SK-N-SH (cell line): ENCODE results near the gene DIAPH1. TPM values are rescaled to one million over a fixed set of nuclear protein-coding genes. Genes with fewer than 3 reads are reported as not detected.

Experiments
- CTCF ChIA-PET: fragments of 300-600, 350-600 bp; formaldehyde crosslinking; extraction: SDS; loops from one replicate; lab custom pipeline; 2021; lab: Yijun Ruan, JAX
- POLR2A ChIA-PET: fragments of 350-600 bp; sonication (Branson Sonifier 250); formaldehyde crosslinking; extraction: SDS; loops from one replicate; lab custom pipeline; 2020; ENCODE audit warnings: antibody characterized with exemption, inconsistent platforms; lab: Yijun Ruan, JAX
- DNase-seq: peaks from one replicate; pipeline ENCODE4 v3.0.0; 2012
- H2AFZ ChIP-seq: fragments of 200-600 bp; sonication (generic); 2 replicates; pipeline ENCODE4 v1.8.1; 2016; ENCODE audit warnings: antibody characterized with exemption, mild to moderate bottlenecking, low read depth
- H3F3A ChIP-seq: fragments of 200-600 bp; sonication (generic); replicated peaks from 2 replicates; pipeline ENCODE3; 2016; ENCODE audit warnings: antibody characterized with exemption, mild to moderate bottlenecking; ENCODE audit not compliant: insufficient read depth
- H3K27ac ChIP-seq, 2 experiments: fragments of 200-500 bp in 1 of 2; fragments of 200-600 bp in 1 of 2; sonication (Bioruptor generic) in 1 of 2; sonication (generic), shearing (Covaris generic) in 1 of 2; 2 replicates each; pipeline versions ENCODE4 v1.5.1 to v1.6.1; 2014 to 2016; ENCODE audit warnings: low read depth in 2 of 2, inconsistent platforms in 1 of 2, low read length in 1 of 2, mild to moderate bottlenecking in 1 of 2, mixed read lengths in 1 of 2
- H3K27me3 ChIP-seq: fragments of 200-600 bp; sonication (generic), shearing (Covaris generic); 2 replicates; pipeline ENCODE4 v1.6.1; 2016; ENCODE audit warnings: mixed run types; ENCODE audit not compliant: insufficient read depth
- H3K36me3 ChIP-seq, 2 experiments: fragments of 200-500 bp in 1 of 2; fragments of 200-600 bp in 1 of 2; sonication (Bioruptor generic) in 1 of 2; sonication (generic) in 1 of 2; replicated peaks in 1 of 2; 2 replicates each; pipeline versions ENCODE3 to v1.5.1; 2014 to 2016; ENCODE audit warnings: low read length in 1 of 2, mild to moderate bottlenecking in 1 of 2; ENCODE audit not compliant: insufficient read depth in 2 of 2, control insufficient read depth in 1 of 2
- H3K4me1 ChIP-seq, 2 experiments: fragments of 200-500 bp in 1 of 2; fragments of 200-600 bp in 1 of 2; sonication (Bioruptor generic) in 1 of 2; sonication (generic), shearing (Covaris generic) in 1 of 2; 2 replicates each; pipeline versions ENCODE4 v1.5.1 to v1.6.1; 2014 to 2016; ENCODE audit warnings: low read depth in 1 of 2, low read length in 1 of 2, mixed run types in 1 of 2; ENCODE audit not compliant: insufficient read depth in 2 of 2, control insufficient read depth in 1 of 2
- H3K4me2 ChIP-seq: fragments of 200-600 bp; sonication (generic), shearing (Covaris generic); 2 replicates; pipeline ENCODE4 v1.6.1; 2017; ENCODE audit warnings: mixed run types
- H3K4me3 ChIP-seq, 2 experiments: fragments of 200-500 bp in 1 of 2; fragments of 200-600 bp in 1 of 2; sonication (Bioruptor generic) in 1 of 2; sonication (generic), shearing (Covaris generic) in 1 of 2; 2 replicates each; pipeline versions ENCODE4 v1.5.1 to v1.8.1; 2014 to 2016; ENCODE audit warnings: low read depth in 2 of 2, inconsistent platforms in 1 of 2, low read length in 1 of 2, mild to moderate bottlenecking in 1 of 2, mixed read lengths in 1 of 2, moderate library complexity in 1 of 2
- H3K79me2 ChIP-seq: fragments of 200-600 bp; sonication (generic); 2 replicates; pipeline ENCODE4 v1.8.1; 2017; ENCODE audit warnings: mild to moderate bottlenecking; ENCODE audit not compliant: insufficient read depth
- H3K9ac ChIP-seq: fragments of 200-600 bp; sonication (generic); 2 replicates; pipeline ENCODE4 v1.6.1; 2017; ENCODE audit warnings: mixed run types
- H3K9me2 ChIP-seq: fragments of 200-600 bp; sonication (generic); 2 replicates; pipeline ENCODE4 v1.6.1; 2017; ENCODE audit warnings: mixed run types
- H3K9me3 ChIP-seq: fragments of 200-600 bp; sonication (generic); 2 replicates; pipeline ENCODE4 v1.6.1; 2017; ENCODE audit warnings: mixed run types, mild to moderate bottlenecking, moderate library complexity
- H4K20me1 ChIP-seq: fragments of 200-600 bp; sonication (generic); 2 replicates; pipeline ENCODE4 v1.6.1; 2017; ENCODE audit warnings: mild to moderate bottlenecking, mixed run types; ENCODE audit not compliant: insufficient read depth
- CHD2 ChIP-seq: fragments of 150-350 bp; IDR thresholded peaks from 2 replicates; pipeline ENCODE4 v1.6.1; 2018; ENCODE audit warnings: low read length; ENCODE audit not compliant: partially characterized antibody
- ELF1 ChIP-seq: IDR thresholded peaks from 2 replicates; pipeline ENCODE4 v1.4.0; 2012
- EP300 ChIP-seq, 2 experiments: IDR thresholded peaks; 2 replicates each; pipeline versions ENCODE4 v1.4.0 to v1.6.1; 2012; ENCODE audit warnings: borderline replicate concordance in 1 of 2, low read depth in 1 of 2, low read length in 1 of 2
- EZH2phosphoT487 ChIP-seq: fragments of 200-600 bp; sonication (generic); IDR thresholded peaks from 2 replicates; pipeline ENCODE4 v1.6.1; 2017; ENCODE audit warnings: low read depth, mixed run types, mild to moderate bottlenecking, antibody characterized with exemption, moderate library complexity, borderline replicate concordance
- FOSL2 ChIP-seq: IDR thresholded peaks from 2 replicates; pipeline ENCODE4 v1.4.0; 2012; ENCODE audit warnings: low read depth, mild to moderate bottlenecking, moderate library complexity, borderline replicate concordance
- GABPA ChIP-seq: IDR thresholded peaks from 2 replicates; pipeline ENCODE4 v1.4.0; 2012; ENCODE audit warnings: low read depth, mild to moderate bottlenecking
- JUND ChIP-seq: IDR thresholded peaks from 2 replicates; pipeline ENCODE4 v1.4.0; 2012
- MEF2A ChIP-seq: IDR thresholded peaks from 2 replicates; pipeline ENCODE4 v1.4.0; 2012; ENCODE audit warnings: low read depth, borderline replicate concordance
- MXI1 ChIP-seq: IDR thresholded peaks from 2 replicates; pipeline ENCODE4 v1.6.1; 2012; ENCODE audit warnings: mild to moderate bottlenecking, low read depth, low read length, improper control_type of control experiment
- NFIC ChIP-seq: IDR thresholded peaks from 2 replicates; pipeline ENCODE4 v1.4.0; 2012; ENCODE audit warnings: borderline replicate concordance
- NRF1 ChIP-seq: IDR thresholded peaks from 2 replicates; pipeline ENCODE4 v1.6.1; 2012; ENCODE audit warnings: low read depth, mild to moderate bottlenecking, low read length
- POLR2AphosphoS5 ChIP-seq: IDR thresholded peaks from 2 replicates; pipeline ENCODE4 v1.6.1; 2012; ENCODE audit warnings: low read depth, low read length
- RCOR1 ChIP-seq: fragments of 150-350 bp; IDR thresholded peaks from 2 replicates; pipeline ENCODE4 v1.6.1; 2017; ENCODE audit warnings: antibody characterized with exemption, low read length
- RFX5 ChIP-seq: IDR thresholded peaks from 2 replicates; pipeline ENCODE4 v1.6.1; 2012; ENCODE audit warnings: mild to moderate bottlenecking, improper control_type of control experiment, low read length
- RXRA ChIP-seq: IDR thresholded peaks from 2 replicates; pipeline ENCODE4 v1.4.0; 2012; ENCODE audit warnings: low read depth, mild to moderate bottlenecking, borderline replicate concordance
- SIN3A ChIP-seq: IDR thresholded peaks from 2 replicates; pipeline ENCODE4 v1.6.1; 2012; ENCODE audit warnings: low read depth, mild to moderate bottlenecking, low read length, moderate library complexity, borderline replicate concordance
- TAF1 ChIP-seq: IDR thresholded peaks from 2 replicates; pipeline ENCODE4 v1.6.1; 2012; ENCODE audit warnings: low read depth, mild to moderate bottlenecking, low read length, moderate library complexity, borderline replicate concordance
- TCF12 ChIP-seq: IDR thresholded peaks from 2 replicates; pipeline ENCODE4 v1.4.0; 2012
- TEAD4 ChIP-seq: IDR thresholded peaks from 2 replicates; pipeline ENCODE4 v1.4.0; 2012; ENCODE audit warnings: mild to moderate bottlenecking, borderline replicate concordance; ENCODE audit not compliant: insufficient read depth
- WGBS: methylation state at CpG from one replicate; pipeline ENCODE4 v1.1.6; 2017; ENCODE audit warnings: low lambda C conversion rate; 5-methylcytosine and 5-hydroxymethylcytosine counted together
- polyA plus RNA-seq, 3 experiments: library from polyadenylated mRNA; depleted of rRNA; stranded (reverse); fragments of >200 nt; gene quantifications; 2 replicates each; pipeline ENCODE4 v1.2.3, GENCODE V29; 2012
- TF ChIP-seq, protein P1 (sequence below): IDR thresholded peaks from 2 replicates; pipeline ENCODE4 v1.4.0; 2012; ENCODE audit warnings: low read depth, borderline replicate concordance
- TF ChIP-seq, protein P2 (sequence below): IDR thresholded peaks from 2 replicates; pipeline ENCODE4; 2012
- TF ChIP-seq, protein P3 (sequence below): IDR thresholded peaks from 2 replicates; pipeline ENCODE4 v1.4.0; 2012; ENCODE audit warnings: low read depth
- TF ChIP-seq, protein P4 (sequence below): fragments of 150-350 bp; IDR thresholded peaks from 2 replicates; pipeline ENCODE4 v1.6.1; 2016; ENCODE audit warnings: mild to moderate bottlenecking, low read depth, low read length
- TF ChIP-seq, protein P5 (sequence below): IDR thresholded peaks from 2 replicates; pipeline ENCODE4 v1.6.1; 2012; ENCODE audit warnings: mild to moderate bottlenecking, low read depth, low read length, moderate library complexity

DIAPH1 gene
- polyA plus RNA-seq, 1 of the 3 experiments (the other 2 are of a cell fraction) = 30.4 TPM

DNA sequence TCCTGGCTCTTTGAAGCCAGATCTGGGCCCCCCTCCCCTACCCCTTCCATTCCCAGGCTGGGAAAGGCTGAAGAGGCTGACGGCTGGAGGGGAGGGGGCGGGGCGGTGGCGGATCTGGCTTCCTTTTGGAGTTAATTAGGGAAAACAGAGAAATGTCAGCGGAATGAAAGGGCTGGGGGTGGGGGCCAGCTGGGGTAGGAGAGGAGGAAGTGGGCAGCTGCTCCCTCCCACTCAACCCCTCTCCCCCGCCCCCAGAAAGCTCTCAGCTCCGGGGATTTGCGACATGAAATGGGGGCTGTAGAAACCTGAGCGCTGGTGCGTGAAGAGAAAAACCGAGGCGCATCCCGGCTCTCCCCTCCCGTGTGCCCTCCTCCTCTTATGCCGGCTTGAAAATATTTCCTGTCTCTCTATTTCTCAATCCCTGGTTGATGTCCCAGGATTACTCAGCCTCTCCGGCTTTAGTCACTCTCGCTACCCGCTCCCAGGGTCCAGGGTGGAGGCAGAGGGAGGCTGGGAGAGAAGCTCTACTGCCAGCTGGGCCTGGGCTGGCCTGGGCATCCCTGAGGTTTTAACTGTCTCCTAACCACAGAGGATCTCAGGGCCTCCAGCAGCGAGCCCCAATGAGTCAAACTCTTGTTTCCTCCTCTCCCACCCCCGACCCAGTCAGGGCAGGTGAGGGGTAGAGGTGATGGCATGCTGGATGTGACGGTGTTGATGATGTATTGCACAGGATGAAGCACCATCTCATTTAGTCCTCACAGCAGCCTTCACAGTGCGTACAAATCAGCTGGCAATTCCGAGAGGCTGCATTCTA is 109.8 kb downstream of the DIAPH1 start:
- POLR2A ChIA-PET = interaction anchor here (0.9 to 2.5 kb wide), 3 partner anchors 9 to 24 kb away, joined by 3 to 13 read pairs (median 3); partner anchors contain the start of gene PCDHGC4
- peak; percentile 90 for DNase-seq
- H2AFZ ChIP-seq = peak overlapping the region; percentile 10; the same call in 1 of the 2 replicates
- TF ChIP-seq SIN3A (no peak), POLR2AphosphoS5 (peak; percentile 44), NRF1 (no peak), RFX5 (no peak), CHD2 (no peak), ELF1 (0 out of 2 replicates have a peak, but pooled peaks have one; percentile 6), NFIC (peak; percentile 67; the same call in 1 of the 2 replicates), MEF2A (0 out of 2 replicates have a peak, but pooled peaks have one; percentile 35), GABPA (peak; percentile 30; the same call in 1 of the 2 replicates), FOSL2 (peak; percentile 76; the same call in 1 of the 2 replicates), RXRA (peak; percentile 51; the same call in 1 of the 2 replicates), EP300 (IDR thresholded peaks at IDR 0.05; ENCODE audit: borderline replicate concordance in 1 of 2, low read depth in 1 of 2, low read length in 1 of 2) (peak; percentile 39 to 77; a peak in 1 of 4 replicates), MXI1 (no peak; the same call in 1 of the 2 replicates), TCF12 (peak; percentile 85), RCOR1 (no peak), TEAD4 (peak; percentile 13; the same call in 1 of the 2 replicates), JUND (peak; percentile 69), TAF1 (0 out of 2 replicates have a peak, but pooled peaks have one; percentile 25), EZH2phosphoT487 (no peak)
- TF ChIP-seq, protein P1, sequence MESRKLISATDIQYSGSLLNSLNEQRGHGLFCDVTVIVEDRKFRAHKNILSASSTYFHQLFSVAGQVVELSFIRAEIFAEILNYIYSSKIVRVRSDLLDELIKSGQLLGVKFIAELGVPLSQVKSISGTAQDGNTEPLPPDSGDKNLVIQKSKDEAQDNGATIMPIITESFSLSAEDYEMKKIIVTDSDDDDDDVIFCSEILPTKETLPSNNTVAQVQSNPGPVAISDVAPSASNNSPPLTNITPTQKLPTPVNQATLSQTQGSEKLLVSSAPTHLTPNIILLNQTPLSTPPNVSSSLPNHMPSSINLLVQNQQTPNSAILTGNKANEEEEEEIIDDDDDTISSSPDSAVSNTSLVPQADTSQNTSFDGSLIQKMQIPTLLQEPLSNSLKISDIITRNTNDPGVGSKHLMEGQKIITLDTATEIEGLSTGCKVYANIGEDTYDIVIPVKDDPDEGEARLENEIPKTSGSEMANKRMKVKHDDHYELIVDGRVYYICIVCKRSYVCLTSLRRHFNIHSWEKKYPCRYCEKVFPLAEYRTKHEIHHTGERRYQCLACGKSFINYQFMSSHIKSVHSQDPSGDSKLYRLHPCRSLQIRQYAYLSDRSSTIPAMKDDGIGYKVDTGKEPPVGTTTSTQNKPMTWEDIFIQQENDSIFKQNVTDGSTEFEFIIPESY = no peak
- TF ChIP-seq, protein P2, sequence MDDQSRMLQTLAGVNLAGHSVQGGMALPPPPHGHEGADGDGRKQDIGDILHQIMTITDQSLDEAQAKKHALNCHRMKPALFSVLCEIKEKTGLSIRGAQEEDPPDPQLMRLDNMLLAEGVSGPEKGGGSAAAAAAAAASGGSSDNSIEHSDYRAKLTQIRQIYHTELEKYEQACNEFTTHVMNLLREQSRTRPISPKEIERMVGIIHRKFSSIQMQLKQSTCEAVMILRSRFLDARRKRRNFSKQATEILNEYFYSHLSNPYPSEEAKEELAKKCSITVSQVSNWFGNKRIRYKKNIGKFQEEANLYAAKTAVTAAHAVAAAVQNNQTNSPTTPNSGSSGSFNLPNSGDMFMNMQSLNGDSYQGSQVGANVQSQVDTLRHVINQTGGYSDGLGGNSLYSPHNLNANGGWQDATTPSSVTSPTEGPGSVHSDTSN = peak; percentile 39
- TF ChIP-seq, protein P3, sequence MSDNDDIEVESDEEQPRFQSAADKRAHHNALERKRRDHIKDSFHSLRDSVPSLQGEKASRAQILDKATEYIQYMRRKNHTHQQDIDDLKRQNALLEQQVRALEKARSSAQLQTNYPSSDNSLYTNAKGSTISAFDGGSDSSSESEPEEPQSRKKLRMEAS = peak; percentile 85; the same call in 1 of the 2 replicates
- TF ChIP-seq, protein P4, sequence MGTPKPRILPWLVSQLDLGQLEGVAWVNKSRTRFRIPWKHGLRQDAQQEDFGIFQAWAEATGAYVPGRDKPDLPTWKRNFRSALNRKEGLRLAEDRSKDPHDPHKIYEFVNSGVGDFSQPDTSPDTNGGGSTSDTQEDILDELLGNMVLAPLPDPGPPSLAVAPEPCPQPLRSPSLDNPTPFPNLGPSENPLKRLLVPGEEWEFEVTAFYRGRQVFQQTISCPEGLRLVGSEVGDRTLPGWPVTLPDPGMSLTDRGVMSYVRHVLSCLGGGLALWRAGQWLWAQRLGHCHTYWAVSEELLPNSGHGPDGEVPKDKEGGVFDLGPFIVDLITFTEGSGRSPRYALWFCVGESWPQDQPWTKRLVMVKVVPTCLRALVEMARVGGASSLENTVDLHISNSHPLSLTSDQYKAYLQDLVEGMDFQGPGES = no peak
- TF ChIP-seq, protein P5, sequence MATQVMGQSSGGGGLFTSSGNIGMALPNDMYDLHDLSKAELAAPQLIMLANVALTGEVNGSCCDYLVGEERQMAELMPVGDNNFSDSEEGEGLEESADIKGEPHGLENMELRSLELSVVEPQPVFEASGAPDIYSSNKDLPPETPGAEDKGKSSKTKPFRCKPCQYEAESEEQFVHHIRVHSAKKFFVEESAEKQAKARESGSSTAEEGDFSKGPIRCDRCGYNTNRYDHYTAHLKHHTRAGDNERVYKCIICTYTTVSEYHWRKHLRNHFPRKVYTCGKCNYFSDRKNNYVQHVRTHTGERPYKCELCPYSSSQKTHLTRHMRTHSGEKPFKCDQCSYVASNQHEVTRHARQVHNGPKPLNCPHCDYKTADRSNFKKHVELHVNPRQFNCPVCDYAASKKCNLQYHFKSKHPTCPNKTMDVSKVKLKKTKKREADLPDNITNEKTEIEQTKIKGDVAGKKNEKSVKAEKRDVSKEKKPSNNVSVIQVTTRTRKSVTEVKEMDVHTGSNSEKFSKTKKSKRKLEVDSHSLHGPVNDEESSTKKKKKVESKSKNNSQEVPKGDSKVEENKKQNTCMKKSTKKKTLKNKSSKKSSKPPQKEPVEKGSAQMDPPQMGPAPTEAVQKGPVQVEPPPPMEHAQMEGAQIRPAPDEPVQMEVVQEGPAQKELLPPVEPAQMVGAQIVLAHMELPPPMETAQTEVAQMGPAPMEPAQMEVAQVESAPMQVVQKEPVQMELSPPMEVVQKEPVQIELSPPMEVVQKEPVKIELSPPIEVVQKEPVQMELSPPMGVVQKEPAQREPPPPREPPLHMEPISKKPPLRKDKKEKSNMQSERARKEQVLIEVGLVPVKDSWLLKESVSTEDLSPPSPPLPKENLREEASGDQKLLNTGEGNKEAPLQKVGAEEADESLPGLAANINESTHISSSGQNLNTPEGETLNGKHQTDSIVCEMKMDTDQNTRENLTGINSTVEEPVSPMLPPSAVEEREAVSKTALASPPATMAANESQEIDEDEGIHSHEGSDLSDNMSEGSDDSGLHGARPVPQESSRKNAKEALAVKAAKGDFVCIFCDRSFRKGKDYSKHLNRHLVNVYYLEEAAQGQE = no peak

More for the DNA sequence above, 109.8 kb downstream of the DIAPH1 start:
- H3K4me3 ChIP-seq = peak overlapping the region; percentile 24 to 57
- peak overlapping the region; percentile 82 for H3K4me2 ChIP-seq
- H3K79me2 ChIP-seq = peaks cover 16% of the 10 kb centered on the region
- no peaks in the 10 kb centered on the region for H3K9me3 ChIP-seq
- no peaks in the 10 kb centered on the region for H3K9me2 ChIP-seq
- peaks cover 28 to 54% of the 10 kb centered on the region in 2 experiments for H3K36me3 ChIP-seq
- no peaks in the 10 kb centered on the region for H4K20me1 ChIP-seq
- H3K27ac ChIP-seq = peak overlapping the region; percentile 98 to 99
- WGBS = 26% methylated on average over 22 of the region's 23 CpGs
- H3K4me1 ChIP-seq = peaks cover 54 to 55% of the 10 kb centered on the region in 2 experiments
- CTCF ChIA-PET = interaction anchor here (0.8 to 8.5 kb wide), 11 partner anchors 9 to 126 kb away, joined by 3 to 75 read pairs (median 7); partner anchors contain the start of genes PCDHGA7, PCDHGB7, PCDHGC3 and PCDHGC4
- H3F3A ChIP-seq = peaks cover 60% of the 10 kb centered on the region
- no peaks in the 10 kb centered on the region for H3K27me3 ChIP-seq
- peak overlapping the region; percentile 84 for H3K9ac ChIP-seq
